NCI-H1436 treated with DMSO at 0.1 percent for 48 hours (cell line): Measurements from ENCODE around the gene SNRPA.

ENCODE experiments used
- DNase-seq: peaks from one replicate; lab custom pipeline; 2025; lab: John Stamatoyannopoulos, UW

SNRPA gene

GRCh38 chr19:40750874-40751537, at the start of gene SNRPA:
Gene SNRPA (plus strand): TSS chr19:40751203. CDS start chr19:40751409, 206 bp downstream.
- DNase-seq, result peak; percentile 74

GRCh38 chr19:40701758-40702157, 49.2 kb upstream of the SNRPA start:
- DNase-seq, result no peak

- no peak for DNase-seq
Observed at GRCh38 chr19:40702337-40703012, 48.5 kb upstream of the SNRPA start.

GRCh38 chr19:40703029-40703755, 47.8 kb upstream of the SNRPA start:
- no peak for DNase-seq

- no peak for DNase-seq
Observed at GRCh38 chr19:40704491-40705361, 46.3 kb upstream of the SNRPA start.

GRCh38 chr19:40705362-40705651, 45.7 kb upstream of the SNRPA start:
- DNase-seq, result no peak

- no peak for DNase-seq
Observed at GRCh38 chr19:40705950-40706619, 44.9 kb upstream of the SNRPA start.

GRCh38 chr19:40707615-40708014, 43.4 kb upstream of the SNRPA start:
- DNase-seq, result no peak

GRCh38 chr19:40709817-40710216, 41.2 kb upstream of the SNRPA start:
- no peak for DNase-seq

GRCh38 chr19:40713939-40714338, 37.1 kb upstream of the SNRPA start:
- no peak for DNase-seq

GRCh38 chr19:40714441-40715299, 36.3 kb upstream of the SNRPA start:
- peak; percentile 78 for DNase-seq

GRCh38 chr19:40716031-40716481, 34.9 kb upstream of the SNRPA start:
- DNase-seq, result no peak

GRCh38 chr19:40716482-40717324, 34.3 kb upstream of the SNRPA start, which contains the start of the genes COQ8B and ITPKC:
Gene COQ8B (minus strand): TSS chr19:40716886. CDS start chr19:40714632, 2,254 bp downstream.
Gene ITPKC (plus strand): TSS chr19:40717112. CDS start chr19:40717136, 24 bp downstream.
- DNase-seq, result peak; percentile 44

GRCh38 chr19:40717325-40717879, 33.6 kb upstream of the SNRPA start:
- no peak for DNase-seq

- DNase-seq, result no peak
Observed at GRCh38 chr19:40717880-40718773, 32.9 kb upstream of the SNRPA start.

GRCh38 chr19:40718774-40719391, 32.1 kb upstream of the SNRPA start:
- DNase-seq, result no peak

GRCh38 chr19:40719414-40719894, 31.5 kb upstream of the SNRPA start:
- no peak for DNase-seq

- DNase-seq, result no peak
Observed at GRCh38 chr19:40721140-40721486, 29.9 kb upstream of the SNRPA start.
